GM23248 (cell line): ENCODE measurements around the gene SLC8A1.

ENCODE experiments used
- EZH2 ChIP-seq: fragments of 200-600 bp; sonication (generic); IDR thresholded peaks from 2 replicates; pipeline ENCODE4 v1.6.1; 2018; ENCODE audit warnings: antibody characterized with exemption, mild to moderate bottlenecking; ENCODE audit not compliant: insufficient read depth, poor library complexity, severe bottlenecking
- EZH2phosphoT487 ChIP-seq: fragments of 200-600 bp; sonication (generic); IDR thresholded peaks from 2 replicates; pipeline ENCODE4 v1.6.1; 2018; ENCODE audit warnings: antibody characterized with exemption, moderate library complexity, mild to moderate bottlenecking, low read depth; ENCODE audit not compliant: insufficient read depth

DNA sequence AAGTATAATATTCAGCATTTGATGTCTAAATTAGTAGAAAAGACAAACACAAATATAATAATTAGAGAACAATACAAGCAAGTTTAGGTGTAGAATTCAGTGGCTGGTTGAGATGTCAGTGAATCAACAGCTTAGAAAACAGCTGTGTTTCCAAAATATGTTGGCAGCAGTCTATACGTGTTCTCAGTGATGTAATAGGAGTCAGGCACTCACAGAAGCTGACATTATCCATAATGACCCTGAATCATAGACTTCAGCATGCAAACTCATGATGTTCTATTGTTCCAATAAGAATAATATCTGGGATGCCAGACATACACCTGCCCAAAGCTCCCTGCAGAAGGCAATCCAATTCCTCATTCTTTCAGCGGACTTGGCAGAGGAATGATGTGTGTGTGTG is 164.7 kb downstream of the SLC8A1 start:
- TF ChIP-seq EZH2: no peak
- no peak for TF ChIP-seq EZH2phosphoT487
